A549 treated with dexamethasone at 1 μM for 4 hours (cell line): ENCODE measurements around the gene CD38. TPM values are rescaled to one million over a fixed set of nuclear protein-coding genes. Genes with fewer than 3 reads are reported as not detected.

ENCODE experiments used
- total RNA-seq: library from RNA; stranded (reverse); fragments of 200-300 nt; extraction: Qiagen RNA extraction; gene quantifications from 5 replicates; pipeline ENCODE4 v1.2.3, GENCODE V29; 2022

CD38 gene
- total RNA-seq, result 8.9 to 17.6 TPM (median 14.4 TPM) in 5 replicates

DNA sequence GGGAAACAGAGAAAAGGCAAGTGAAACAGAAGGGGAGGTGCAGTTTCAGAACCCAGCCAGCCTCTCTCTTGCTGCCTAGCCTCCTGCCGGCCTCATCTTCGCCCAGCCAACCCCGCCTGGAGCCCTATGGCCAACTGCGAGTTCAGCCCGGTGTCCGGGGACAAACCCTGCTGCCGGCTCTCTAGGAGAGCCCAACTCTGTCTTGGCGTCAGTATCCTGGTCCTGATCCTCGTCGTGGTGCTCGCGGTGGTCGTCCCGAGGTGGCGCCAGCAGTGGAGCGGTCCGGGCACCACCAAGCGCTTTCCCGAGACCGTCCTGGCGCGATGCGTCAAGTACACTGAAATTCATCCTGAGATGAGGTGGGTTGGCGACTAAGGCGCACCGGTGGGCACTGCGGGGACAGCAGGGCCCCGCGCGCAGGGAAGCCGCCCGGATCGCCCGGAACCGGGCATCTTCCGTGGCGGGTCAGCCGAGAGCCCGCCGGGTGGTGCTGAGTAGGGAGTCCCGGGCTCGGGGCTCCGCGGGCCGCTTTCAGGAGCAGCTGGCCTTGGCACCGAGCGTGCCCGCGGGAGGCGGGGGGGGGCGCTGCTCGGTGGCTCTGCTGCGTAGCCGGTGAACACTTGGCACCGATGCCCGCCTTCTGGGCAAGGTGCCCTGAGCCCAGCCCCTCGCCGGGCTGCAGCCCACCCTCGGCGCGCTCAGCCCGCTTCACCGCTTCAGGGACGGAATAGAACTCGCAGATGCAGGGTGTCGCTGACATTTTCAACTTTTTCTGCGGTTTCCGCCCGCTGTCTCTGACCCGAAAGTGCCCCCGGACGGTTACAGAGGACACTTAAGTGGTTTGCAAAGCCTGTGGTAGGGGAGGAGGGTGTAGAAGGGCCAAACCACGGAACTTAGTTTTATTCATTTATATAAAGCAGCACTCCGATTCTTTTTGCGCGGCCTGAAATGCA lies at the start of gene CD38:
CD38 (plus strand) TSS at position 40 of the 953 bp plus-strand sequence; CDS start at position 127, 87 bp downstream.

Other genes with a start within 250 kb of the CD38 start
- gene FBXL5, start 123.0 kb upstream of the CD38 start, total RNA-seq, result 25.7 to 33.3 TPM (median 28.1 TPM) in 5 replicates
- 27.2 to 34.1 TPM (median 29.3 TPM) in 5 replicates for gene FAM200B, start 96.5 kb upstream of the CD38 start, total RNA-seq
- 14.6 to 22.0 TPM (median 15.8 TPM) in 5 replicates for gene BST1, start 75.3 kb upstream of the CD38 start, total RNA-seq
- 2.2 to 2.5 TPM (median 2.3 TPM) in 5 replicates for gene FGFBP1, start 160.4 kb downstream of the CD38 start, total RNA-seq
- 0.19 to 0.35 TPM (median 0.23 TPM) in 4 of 5 replicates, not detected in the other for gene FGFBP2, start 184.8 kb downstream of the CD38 start, total RNA-seq